ENCODE measurements around the gene DAB2. TPM values are rescaled to one million over a fixed set of nuclear protein-coding genes. Genes with fewer than 3 reads are reported as not detected.

Gene DAB2
- total and polyA plus RNA-seq, 2 donors, result 17.7 to 28.1 TPM

GRCh38 chr5:39465843-39466242 is 41.1 kb upstream of the DAB2 start:
- Histone ChIP-seq H3K36me3 (ENCODE audit: control insufficient read depth in 2 of 2, insufficient read depth in 2 of 2, low read length in 1 of 2) (no peaks in the 10 kb centered on the region), H3K27ac (ENCODE audit: low read depth in 1 of 2, low read length in 1 of 2) (no peak overlapping the region), H3K27me3 (ENCODE audit: control insufficient read depth in 2 of 2, insufficient read depth in 1 of 2, low read length in 1 of 2) (no peaks in the 10 kb centered on the region), H3K4me1 (ENCODE audit: control insufficient read depth in 2 of 2, insufficient read depth in 2 of 2, low read length in 2 of 2) (no peaks in the 10 kb centered on the region), H3K9me3 (ENCODE audit: control insufficient read depth in 2 of 2, insufficient read depth in 1 of 2, low read length in 1 of 2) (no peaks in the 10 kb centered on the region), H3K4me3 (ENCODE audit: low read length in 2 of 2) (no peak overlapping the region)
- no peak for DNase-seq (ENCODE audit: low read depth in 6 of 9, low spot score in 9 of 9)
- 90% methylated on average over 2 of the region's 2 CpGs for WGBS

- 92% methylated on average over 2 of the region's 2 CpGs for WGBS
- no peaks in the 10 kb centered on the region for H3K27me3 ChIP-seq (ENCODE audit: control insufficient read depth in 2 of 2, insufficient read depth in 1 of 2, low read length in 1 of 2)
- H3K27ac ChIP-seq (ENCODE audit: low read depth in 1 of 2, low read length in 1 of 2), result no peak overlapping the region
- DNase-seq (ENCODE audit: low read depth in 6 of 9, low spot score in 9 of 9), result no peak
- H3K4me3 ChIP-seq (ENCODE audit: low read length in 2 of 2), result no peak overlapping the region
- no peaks in the 10 kb centered on the region for H3K36me3 ChIP-seq (ENCODE audit: control insufficient read depth in 2 of 2, insufficient read depth in 2 of 2, low read length in 1 of 2)
- no peaks in the 10 kb centered on the region for H3K4me1 ChIP-seq (ENCODE audit: control insufficient read depth in 2 of 2, insufficient read depth in 2 of 2, low read length in 2 of 2)
- H3K9me3 ChIP-seq (ENCODE audit: control insufficient read depth in 2 of 2, insufficient read depth in 1 of 2, low read length in 1 of 2), result no peaks in the 10 kb centered on the region
These were observed 40.3 kb upstream of the DAB2 start for GRCh38 chr5:39465097-39465496.

GRCh38 chr5:39464088-39464487 is 39.3 kb upstream of the DAB2 start:
- no peaks in the 10 kb centered on the region for H3K9me3 ChIP-seq (ENCODE audit: control insufficient read depth in 2 of 2, insufficient read depth in 1 of 2, low read length in 1 of 2)
- no peak for DNase-seq (ENCODE audit: low read depth in 6 of 9, low spot score in 9 of 9)
- WGBS, result 96% methylated on average over 5 of the region's 5 CpGs
- H3K27ac ChIP-seq (ENCODE audit: low read depth in 1 of 2, low read length in 1 of 2), result no peak overlapping the region
- H3K36me3 ChIP-seq (ENCODE audit: control insufficient read depth in 2 of 2, insufficient read depth in 2 of 2, low read length in 1 of 2), result no peaks in the 10 kb centered on the region
- no peak overlapping the region for H3K4me3 ChIP-seq (ENCODE audit: low read length in 2 of 2)
- H3K27me3 ChIP-seq (ENCODE audit: control insufficient read depth in 2 of 2, insufficient read depth in 1 of 2, low read length in 1 of 2), result no peaks in the 10 kb centered on the region
- no peaks in the 10 kb centered on the region for H3K4me1 ChIP-seq (ENCODE audit: control insufficient read depth in 2 of 2, insufficient read depth in 2 of 2, low read length in 2 of 2)

GRCh38 chr5:39462211-39462610 is 37.4 kb upstream of the DAB2 start:
- Histone ChIP-seq H3K9me3 (ENCODE audit: control insufficient read depth in 2 of 2, insufficient read depth in 1 of 2, low read length in 1 of 2) (no peaks in the 10 kb centered on the region), H3K4me1 (ENCODE audit: control insufficient read depth in 2 of 2, insufficient read depth in 2 of 2, low read length in 2 of 2) (no peaks in the 10 kb centered on the region), H3K4me3 (ENCODE audit: low read length in 2 of 2) (no peak overlapping the region), H3K27me3 (ENCODE audit: control insufficient read depth in 2 of 2, insufficient read depth in 1 of 2, low read length in 1 of 2) (no peaks in the 10 kb centered on the region), H3K27ac (ENCODE audit: low read depth in 1 of 2, low read length in 1 of 2) (no peak overlapping the region), H3K36me3 (ENCODE audit: control insufficient read depth in 2 of 2, insufficient read depth in 2 of 2, low read length in 1 of 2) (no peaks in the 10 kb centered on the region)
- WGBS, result 96% methylated on average over 6 of the region's 6 CpGs
- no peak for DNase-seq (ENCODE audit: low read depth in 6 of 9, low spot score in 9 of 9)

- Histone ChIP-seq H3K27ac (ENCODE audit: low read depth in 1 of 2, low read length in 1 of 2) (no peak overlapping the region), H3K36me3 (ENCODE audit: control insufficient read depth in 2 of 2, insufficient read depth in 2 of 2, low read length in 1 of 2) (no peaks in the 10 kb centered on the region), H3K4me1 (ENCODE audit: control insufficient read depth in 2 of 2, insufficient read depth in 2 of 2, low read length in 2 of 2) (no peaks in the 10 kb centered on the region), H3K9me3 (ENCODE audit: control insufficient read depth in 2 of 2, insufficient read depth in 1 of 2, low read length in 1 of 2) (no peaks in the 10 kb centered on the region), H3K27me3 (ENCODE audit: control insufficient read depth in 2 of 2, insufficient read depth in 1 of 2, low read length in 1 of 2) (no peaks in the 10 kb centered on the region), H3K4me3 (ENCODE audit: low read length in 2 of 2) (no peak overlapping the region)
- 37% methylated on average over 5 of the region's 5 CpGs for WGBS
- peak in 2 of 9 donors; percentile 4 to 21 for DNase-seq (ENCODE audit: low read depth in 6 of 9, low spot score in 9 of 9)
These were observed 36.4 kb upstream of the DAB2 start for GRCh38 chr5:39461007-39461682.

GRCh38 chr5:39459907-39460306 is 35.1 kb upstream of the DAB2 start:
- Histone ChIP-seq H3K4me3 (ENCODE audit: low read length in 2 of 2) (no peak overlapping the region), H3K9me3 (ENCODE audit: control insufficient read depth in 2 of 2, insufficient read depth in 1 of 2, low read length in 1 of 2) (no peaks in the 10 kb centered on the region), H3K4me1 (ENCODE audit: control insufficient read depth in 2 of 2, insufficient read depth in 2 of 2, low read length in 2 of 2) (no peaks in the 10 kb centered on the region), H3K36me3 (ENCODE audit: control insufficient read depth in 2 of 2, insufficient read depth in 2 of 2, low read length in 1 of 2) (no peaks in the 10 kb centered on the region), H3K27ac (ENCODE audit: low read depth in 1 of 2, low read length in 1 of 2) (no peak overlapping the region), H3K27me3 (ENCODE audit: control insufficient read depth in 2 of 2, insufficient read depth in 1 of 2, low read length in 1 of 2) (no peaks in the 10 kb centered on the region)
- DNase-seq (ENCODE audit: low read depth in 6 of 9, low spot score in 9 of 9), result no peak

GRCh38 chr5:39459071-39459470 is 34.3 kb upstream of the DAB2 start:
- no peaks in the 10 kb centered on the region for H3K4me1 ChIP-seq (ENCODE audit: control insufficient read depth in 2 of 2, insufficient read depth in 2 of 2, low read length in 2 of 2)
- H3K27ac ChIP-seq (ENCODE audit: low read depth in 1 of 2, low read length in 1 of 2), result no peak overlapping the region
- H3K4me3 ChIP-seq (ENCODE audit: low read length in 2 of 2), result no peak overlapping the region
- WGBS, result 98% methylated on average over 3 of the region's 3 CpGs
- no peaks in the 10 kb centered on the region for H3K27me3 ChIP-seq (ENCODE audit: control insufficient read depth in 2 of 2, insufficient read depth in 1 of 2, low read length in 1 of 2)
- H3K36me3 ChIP-seq (ENCODE audit: control insufficient read depth in 2 of 2, insufficient read depth in 2 of 2, low read length in 1 of 2), result no peaks in the 10 kb centered on the region
- DNase-seq (ENCODE audit: low read depth in 6 of 9, low spot score in 9 of 9), result no peak
- no peaks in the 10 kb centered on the region for H3K9me3 ChIP-seq (ENCODE audit: control insufficient read depth in 2 of 2, insufficient read depth in 1 of 2, low read length in 1 of 2)

- Histone ChIP-seq H3K36me3 (ENCODE audit: control insufficient read depth in 2 of 2, insufficient read depth in 2 of 2, low read length in 1 of 2) (no peaks in the 10 kb centered on the region), H3K27ac (ENCODE audit: low read depth in 1 of 2, low read length in 1 of 2) (no peak overlapping the region), H3K27me3 (ENCODE audit: control insufficient read depth in 2 of 2, insufficient read depth in 1 of 2, low read length in 1 of 2) (no peaks in the 10 kb centered on the region), H3K4me3 (ENCODE audit: low read length in 2 of 2) (no peak overlapping the region), H3K4me1 (ENCODE audit: control insufficient read depth in 2 of 2, insufficient read depth in 2 of 2, low read length in 2 of 2) (no peaks in the 10 kb centered on the region), H3K9me3 (ENCODE audit: control insufficient read depth in 2 of 2, insufficient read depth in 1 of 2, low read length in 1 of 2) (no peaks in the 10 kb centered on the region)
- WGBS, result 42% methylated on average over 7 of the region's 7 CpGs
- no peak for DNase-seq (ENCODE audit: low read depth in 6 of 9, low spot score in 9 of 9)
These were observed 30.9 kb upstream of the DAB2 start for GRCh38 chr5:39455645-39456044.

GRCh38 chr5:39453606-39454005 is 28.8 kb upstream of the DAB2 start:
- no peaks in the 10 kb centered on the region for H3K9me3 ChIP-seq (ENCODE audit: control insufficient read depth in 2 of 2, insufficient read depth in 1 of 2, low read length in 1 of 2)
- no peaks in the 10 kb centered on the region for H3K36me3 ChIP-seq (ENCODE audit: control insufficient read depth in 2 of 2, insufficient read depth in 2 of 2, low read length in 1 of 2)
- DNase-seq (ENCODE audit: low read depth in 6 of 9, low spot score in 9 of 9), result no peak
- H3K27me3 ChIP-seq (ENCODE audit: control insufficient read depth in 2 of 2, insufficient read depth in 1 of 2, low read length in 1 of 2), result no peaks in the 10 kb centered on the region
- H3K4me1 ChIP-seq (ENCODE audit: control insufficient read depth in 2 of 2, insufficient read depth in 2 of 2, low read length in 2 of 2), result no peaks in the 10 kb centered on the region
- no peak overlapping the region for H3K4me3 ChIP-seq (ENCODE audit: low read length in 2 of 2)
- no peak overlapping the region for H3K27ac ChIP-seq (ENCODE audit: low read depth in 1 of 2, low read length in 1 of 2)

GRCh38 chr5:39452846-39453245 is 28.1 kb upstream of the DAB2 start:
- Histone ChIP-seq H3K36me3 (ENCODE audit: control insufficient read depth in 2 of 2, insufficient read depth in 2 of 2, low read length in 1 of 2) (no peaks in the 10 kb centered on the region), H3K9me3 (ENCODE audit: control insufficient read depth in 2 of 2, insufficient read depth in 1 of 2, low read length in 1 of 2) (no peaks in the 10 kb centered on the region), H3K4me3 (ENCODE audit: low read length in 2 of 2) (no peak overlapping the region), H3K4me1 (ENCODE audit: control insufficient read depth in 2 of 2, insufficient read depth in 2 of 2, low read length in 2 of 2) (no peaks in the 10 kb centered on the region), H3K27me3 (ENCODE audit: control insufficient read depth in 2 of 2, insufficient read depth in 1 of 2, low read length in 1 of 2) (no peaks in the 10 kb centered on the region), H3K27ac (ENCODE audit: low read depth in 1 of 2, low read length in 1 of 2) (no peak overlapping the region)
- no peak for DNase-seq (ENCODE audit: low read depth in 6 of 9, low spot score in 9 of 9)
- 97% methylated on average over 2 of the region's 2 CpGs for WGBS

Data from thymus (tissue), 11 donors.